H1 (cell line): ENCODE data around the gene TBC1D16. TPM values are rescaled to one million over a fixed set of nuclear protein-coding genes. Genes with fewer than 3 reads are reported as not detected.

Source experiments
- CTCF ChIA-PET: fragments of 300-600 bp; sonication (Branson Sonifier 250); formaldehyde crosslinking; loops from one replicate; lab custom pipeline; 2021; ENCODE audit not compliant: partially characterized antibody; lab: Charles Lee
- POLR2A ChIA-PET: fragments of 300-600 bp; sonication (Branson Sonifier 250); formaldehyde crosslinking; loops from one replicate; lab custom pipeline; 2021; ENCODE audit warnings: inconsistent platforms; ENCODE audit not compliant: partially characterized antibody; lab: Charles Lee
- DNase-seq, 2 experiments: peaks; one replicate each; pipeline versions ENCODE4 v3.0.0 to v3.0.0-alpha.2; 2010 to 2022; ENCODE audit warnings: low spot score in 2 of 2, low read depth in 1 of 2, mixed read lengths in 1 of 2
- FAIRE-seq: peaks from 2 replicates; lab custom pipeline; 2011; peaks lifted over from hg19 to GRCh38; lab: Jason Lieb, UNC
- H2AFZ ChIP-seq: 2 replicates; pipeline ENCODE4 v1.8.1; 2012; ENCODE audit warnings: low read length, inconsistent platforms
- H2AK5ac ChIP-seq: 2 replicates; pipeline ENCODE4 v1.6.1; 2013; ENCODE audit warnings: low read depth, low read length
- H2BK120ac ChIP-seq: replicated peaks from 2 replicates; pipeline ENCODE3; 2013; ENCODE audit warnings: low read depth, low read length, inconsistent platforms
- H2BK12ac ChIP-seq: 2 replicates; pipeline ENCODE4 v1.6.1; 2013; ENCODE audit warnings: low read depth, low read length
- H2BK15ac ChIP-seq: 2 replicates; pipeline ENCODE4 v1.6.1; 2013; ENCODE audit warnings: low read length
- H2BK20ac ChIP-seq: 2 replicates; pipeline ENCODE4 v1.6.1; 2013; ENCODE audit warnings: low read length
- H2BK5ac ChIP-seq: 2 replicates; pipeline ENCODE4 v1.6.1; 2013; ENCODE audit warnings: low read depth, low read length
- H3K14ac ChIP-seq: 2 replicates; pipeline ENCODE4 v1.6.1; 2013; ENCODE audit warnings: inconsistent platforms; ENCODE audit not compliant: insufficient read length
- H3K18ac ChIP-seq: 2 replicates; pipeline ENCODE4 v1.6.1; 2013; ENCODE audit warnings: low read length; ENCODE audit errors: extremely low read depth
- H3K23ac ChIP-seq: 2 replicates; pipeline ENCODE4 v1.6.1; 2013; ENCODE audit warnings: inconsistent platforms; ENCODE audit not compliant: insufficient read length
- H3K23me2 ChIP-seq: 2 replicates; pipeline ENCODE4 v1.6.1; 2013; ENCODE audit warnings: low read depth, low read length
- H3K27ac ChIP-seq: 2 replicates; pipeline ENCODE4 v1.6.1; 2011; ENCODE audit warnings: low read depth, low read length, inconsistent platforms
- H3K27me3 ChIP-seq, 4 experiments: replicated peaks in 1 of 4; 1 replicate in 1 of 4; 2 replicates in 3 of 4; pipeline versions ENCODE4 v1.6.1 to v1.8.1; 2011 to 2013; ENCODE audit warnings: low read length in 3 of 4, mild to moderate bottlenecking in 3 of 4, inconsistent platforms in 2 of 4, mixed read lengths in 2 of 4, moderate library complexity in 1 of 4; ENCODE audit not compliant: control insufficient read depth in 3 of 4, insufficient read depth in 3 of 4; ENCODE audit errors: extremely low read depth in 1 of 4
- H3K36me3 ChIP-seq, 4 experiments: 2 replicates each; pipeline versions ENCODE4 v1.6.1 to v1.8.1; 2011 to 2013; ENCODE audit warnings: mild to moderate bottlenecking in 4 of 4, low read length in 3 of 4, moderate library complexity in 2 of 4, control low read depth in 1 of 4, inconsistent platforms in 1 of 4; ENCODE audit not compliant: insufficient read depth in 4 of 4, control insufficient read depth in 2 of 4
- H3K4ac ChIP-seq: replicated peaks from 2 replicates; pipeline ENCODE3; 2013; ENCODE audit warnings: low read length, low read depth, mixed read lengths, inconsistent platforms; ENCODE audit not compliant: insufficient read length
- H3K4me1 ChIP-seq, 4 experiments: replicated peaks in 1 of 4; 1 replicate in 1 of 4; 2 replicates in 3 of 4; pipeline versions ENCODE4 v1.6.1 to v1.8.1; 2011 to 2013; ENCODE audit warnings: low read length in 3 of 4, inconsistent platforms in 2 of 4, mixed read lengths in 1 of 4; ENCODE audit not compliant: insufficient read depth in 4 of 4, control insufficient read depth in 3 of 4
- H3K4me2 ChIP-seq, 2 experiments: 2 replicates each; pipeline versions ENCODE4 v1.6.1 to v1.8.1; 2011 to 2013; ENCODE audit warnings: low read depth in 2 of 2, low read length in 2 of 2, control low read depth in 1 of 2, inconsistent platforms in 1 of 2, mild to moderate bottlenecking in 1 of 2; ENCODE audit not compliant: insufficient read depth in 1 of 2
- H3K4me3 ChIP-seq, 4 experiments: fragments of 200-600, 300-600 bp in 1 of 4; sonication (generic), shearing (Covaris generic), sonication (Bioruptor Twin) in 1 of 4; 2 replicates each; pipeline versions ENCODE4 v1.5.1 to v1.8.1; 2011 to 2016; ENCODE audit warnings: low read length in 4 of 4, low read depth in 3 of 4, control low read depth in 2 of 4, inconsistent platforms in 2 of 4, mild to moderate bottlenecking in 2 of 4, mixed read lengths in 1 of 4, moderate library complexity in 1 of 4; ENCODE audit not compliant: insufficient read depth in 2 of 4; ENCODE audit errors: extremely low read depth in 1 of 4
- H3K56ac ChIP-seq: replicated peaks from 2 replicates; pipeline ENCODE3; 2013; ENCODE audit warnings: low read depth, mild to moderate bottlenecking, mixed read lengths, low read length, inconsistent platforms; ENCODE audit not compliant: insufficient read length
- H3K79me1 ChIP-seq: 2 replicates; pipeline ENCODE4 v1.6.1; 2013; ENCODE audit warnings: low read depth, low read length, control low read depth
- H3K79me2 ChIP-seq, 2 experiments: 2 replicates each; pipeline versions ENCODE4 v1.6.1 to v1.8.1; 2012 to 2013; ENCODE audit warnings: low read length in 2 of 2, mild to moderate bottlenecking in 2 of 2, inconsistent platforms in 1 of 2; ENCODE audit not compliant: insufficient read depth in 2 of 2, control insufficient read depth in 1 of 2
- H3K9ac ChIP-seq, 4 experiments: replicated peaks in 1 of 4; 1 replicate in 1 of 4; 2 replicates in 3 of 4; pipeline versions ENCODE4 v1.6.1 to v1.8.1; 2011 to 2013; ENCODE audit warnings: low read depth in 3 of 4, low read length in 3 of 4, control low read depth in 2 of 4, mild to moderate bottlenecking in 2 of 4, moderate library complexity in 2 of 4, inconsistent platforms in 1 of 4; ENCODE audit errors: extremely low read depth in 1 of 4
- H3K9me3 ChIP-seq, 2 experiments: 2 replicates each; pipeline versions ENCODE4 v1.6.1 to v1.8.1; 2012 to 2013; ENCODE audit warnings: mild to moderate bottlenecking in 2 of 2, moderate library complexity in 2 of 2, control low read depth in 1 of 2, inconsistent platforms in 1 of 2, low read depth in 1 of 2, low read length in 1 of 2, mixed read lengths in 1 of 2; ENCODE audit not compliant: insufficient read depth in 2 of 2
- H4K20me1 ChIP-seq, 2 experiments: replicated peaks in 1 of 2; 2 replicates each; pipeline versions ENCODE3 to v1.8.1; 2011 to 2013; ENCODE audit warnings: inconsistent platforms in 2 of 2, low read length in 2 of 2, mild to moderate bottlenecking in 1 of 2; ENCODE audit not compliant: insufficient read depth in 2 of 2, control insufficient read depth in 1 of 2
- H4K5ac ChIP-seq: 2 replicates; pipeline ENCODE4 v1.6.1; 2013; ENCODE audit warnings: low read length, low read depth, mixed read lengths, inconsistent platforms; ENCODE audit not compliant: insufficient read length
- H4K8ac ChIP-seq: 2 replicates; pipeline ENCODE4 v1.8.0; 2013; ENCODE audit warnings: mild to moderate bottlenecking, moderate library complexity, low read length, inconsistent platforms; ENCODE audit not compliant: insufficient read depth; ENCODE audit errors: extremely low read depth
- H4K91ac ChIP-seq: replicated peaks from 2 replicates; pipeline ENCODE3; 2013; ENCODE audit warnings: low read length, mixed read lengths, inconsistent platforms; ENCODE audit not compliant: insufficient read length
- ASH2L ChIP-seq: fragments of 200-600, 300-600 bp; sonication (generic); IDR thresholded peaks from one replicate; pipeline ENCODE4 v1.7.1; 2017; ENCODE audit warnings: low read length
- CBX5 ChIP-seq: fragments of 300-800, 300-1000 bp; sonication (generic); IDR thresholded peaks from 2 replicates; pipeline ENCODE4 v1.7.1; 2016; ENCODE audit warnings: antibody characterized with exemption, low read length, low read depth
- CEBPB ChIP-seq: IDR thresholded peaks from 2 replicates; pipeline ENCODE4 v1.6.1; 2012; ENCODE audit warnings: low read depth, low read length
- CHD2 ChIP-seq: IDR thresholded peaks from 2 replicates; pipeline ENCODE4 v1.6.1; 2012; ENCODE audit warnings: low read length, improper control_type of control experiment
- E2F6 ChIP-seq: IDR thresholded peaks from 2 replicates; pipeline ENCODE4 v1.6.1; 2012; ENCODE audit warnings: inconsistent platforms
- JUND ChIP-seq: IDR thresholded peaks from 2 replicates; pipeline ENCODE4 v1.6.1; 2011; ENCODE audit warnings: mild to moderate bottlenecking, improper control_type of control experiment, low read length
- KDM1A ChIP-seq: fragments of 200-600, 300-600 bp; sonication (generic); IDR thresholded peaks from 2 replicates; pipeline ENCODE4 v1.7.1; 2016; ENCODE audit warnings: mild to moderate bottlenecking, low read length, borderline replicate concordance
- RNF2 ChIP-seq: fragments of 200-900, 300-1000 bp; sonication (generic); IDR thresholded peaks from 2 replicates; pipeline ENCODE4 v1.7.1; 2016; ENCODE audit warnings: borderline replicate concordance, low read depth, mild to moderate bottlenecking, antibody characterized with exemption, low read length; ENCODE audit not compliant: poor library complexity, severe bottlenecking; ENCODE audit errors: missing control alignments
- SP1 ChIP-seq: IDR thresholded peaks from 2 replicates; pipeline ENCODE4 v1.6.1; 2011; ENCODE audit warnings: low read depth, low read length
- SRF ChIP-seq: IDR thresholded peaks from 2 replicates; pipeline ENCODE4 v1.6.1; 2011; ENCODE audit warnings: mild to moderate bottlenecking, low read depth, low read length, moderate library complexity
- TAF1 ChIP-seq: IDR thresholded peaks from 2 replicates; pipeline ENCODE4 v1.6.1; 2011; ENCODE audit warnings: mild to moderate bottlenecking, low read depth, low read length
- WGBS, 2 experiments: shearing (Covaris generic) in 1 of 2; methylation state at CpG; one replicate each; pipeline versions ENCODE4 v1.1.6 to v1.1.7; 2013 to 2015; ENCODE audit warnings: low lambda C conversion rate in 2 of 2, mixed read lengths in 2 of 2, inconsistent platforms in 1 of 2, low coverage in 1 of 2, missing lambda C conversion rate in 1 of 2; ENCODE audit not compliant: insufficient replicate concordance in 2 of 2, insufficient coverage in 1 of 2, insufficient read length in 1 of 2; ENCODE audit errors: extremely low coverage in 1 of 2, missing lambda C conversion rate in 1 of 2; 5-methylcytosine and 5-hydroxymethylcytosine counted together
- polyA plus RNA-seq, 7 experiments: library from polyadenylated mRNA; depleted of rRNA in 3 of 7; stranded (reverse) in 5 of 7; unstranded in 2 of 7; fragments of >200 nt in 5 of 7; fragments of 200-250 nt in 2 of 7; gene quantifications; 1 replicate in 5 of 7; 2 replicates in 1 of 7; 4 replicates in 1 of 7; pipeline versions ENCODE4 v1.2.1 to v1.2.3, GENCODE V29; 2011 to 2013; ENCODE audit warnings: missing spikeins in 2 of 7, mixed read lengths in 2 of 7
- total RNA-seq: library from RNA; stranded (reverse); fragmentation: NEBNext Ultra II Directional; extraction: Animal tissue kit (Norgen Biotek cat#: 25700); gene quantifications from 2 replicates; pipeline ENCODE4 v1.2.1, GENCODE V29; 2021

TBC1D16 gene
- total and polyA plus RNA-seq, 2 of the 8 experiments (the other 6 are each of a cell fraction or from before 2014, with no cell fraction given) = 21.1 to 109 TPM

GRCh38 chr17:79916991-79917901 is 118.4 kb downstream of the TBC1D16 start:
- H3K27ac ChIP-seq = no peak overlapping the region
- TF ChIP-seq JUND (no peak), SRF (no peak), KDM1A (no peak), CEBPB (no peak), E2F6 (no peak), CBX5 (no peak), CHD2 (no peak), RNF2 (no peak), TAF1 (no peak), SP1 (no peak), ASH2L (no peak)
- TF ChIP-seq, all 59 proteins: peak for 0
- Histone ChIP-seq H3K4ac (peak overlapping the region; percentile 65), H2BK12ac (peak overlapping the region; percentile 64; the same call in 1 of the 2 replicates), H3K23ac (no peak overlapping the region), H3K36me3 (no peaks in the 10 kb centered on the region), H3K9me3 (no peaks in the 10 kb centered on the region), H4K91ac (peak overlapping the region; percentile 80), H2AK5ac (0 out of 2 replicates have a peak overlapping the region, but pooled peaks have one; percentile 25), H3K4me1 (peaks cover 0 to 8% (median 4%) of the 10 kb centered on the region in 4 experiments; a peak in 5 of 7 replicates), H3K4me3 (no peak overlapping the region), H4K5ac (no peak overlapping the region), H2BK5ac (no peak overlapping the region), H3K79me1 (no peaks in the 10 kb centered on the region), H4K20me1 (peaks cover 0 to 2% of the 10 kb centered on the region in 2 experiments), H3K79me2 (no peaks in the 10 kb centered on the region), H3K9ac (no peak overlapping the region), H3K14ac (no peak overlapping the region), H3K18ac (no peak overlapping the region), H2BK15ac (0 out of 2 replicates have a peak overlapping the region, but pooled peaks have one; percentile 55), H3K23me2 (no peaks in the 10 kb centered on the region), H2BK120ac (no peak overlapping the region), H3K4me2 (no peak overlapping the region), H3K27me3 (peaks cover 0 to 4% (median 0%) of the 10 kb centered on the region in 4 experiments; a peak in 1 of 7 replicates), H2BK20ac (no peak overlapping the region), H3K56ac (peak overlapping the region; percentile 10), H2AFZ (no peak overlapping the region), H4K8ac (0 out of 2 replicates have a peak overlapping the region, but pooled peaks have one; percentile 2)
- FAIRE-seq (no peak), DNase-seq (no peak)
- ChIA-PET POLR2A (interaction anchor here (0.5 kb wide), 1 partner anchor 102 kb away, joined by 3 read pairs; no protein-coding TSS in a partner anchor), CTCF (interaction anchor here (0.7 to 14.0 kb wide), 30 partner anchors 9 to 179 kb away, joined by 3 to 181 read pairs (median 6); partner anchors contain the start of gene CBX4)
- 87% methylated on average over 18 of the region's 18 CpGs; no CpG with 5 or more reads in 1 of the 2 experiments for WGBS, 2 experiments
